GM03348 (cell line): ENCODE data around the gene ASAP2.

Source experiments
- DNase-seq: peaks from one replicate; pipeline ENCODE4 v3.0.0; 2012; ENCODE audit warnings: low spot score

Gene ASAP2

GRCh38 chr2:9205963-9206948 lies at the start of gene ASAP2:
Gene ASAP2, plus strand, starts transcription at chr2:9206812. Its CDS starts 293 bp downstream, at chr2:9207105.
- DNase-seq: peak; percentile 97

GRCh38 chr2:9158786-9159779 lies 47.5 kb upstream of the ASAP2 start:
- no peak for DNase-seq

GRCh38 chr2:9160732-9161131 lies 45.9 kb upstream of the ASAP2 start:
- DNase-seq: no peak

DNA sequence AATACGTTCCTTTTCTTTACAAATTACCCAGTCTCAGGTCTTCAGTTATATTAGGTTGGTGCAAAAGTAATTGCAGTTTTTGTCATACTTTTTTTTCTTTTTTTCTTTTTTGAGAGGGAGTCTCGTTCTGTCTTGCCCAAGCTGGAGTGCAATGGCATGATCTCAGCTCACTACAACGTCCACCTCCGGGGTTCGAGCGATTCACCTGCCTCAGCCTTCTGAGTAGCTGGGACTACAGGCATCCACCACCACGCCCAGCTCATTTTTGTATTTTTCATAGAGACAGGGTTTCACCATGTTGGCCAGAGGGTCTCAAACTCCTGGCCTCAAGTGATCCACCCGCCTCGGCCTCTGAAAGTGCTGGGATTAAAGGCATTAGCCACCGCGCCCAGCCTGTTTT lies 43.8 kb upstream of the ASAP2 start:
- DNase-seq: no peak

DNA sequence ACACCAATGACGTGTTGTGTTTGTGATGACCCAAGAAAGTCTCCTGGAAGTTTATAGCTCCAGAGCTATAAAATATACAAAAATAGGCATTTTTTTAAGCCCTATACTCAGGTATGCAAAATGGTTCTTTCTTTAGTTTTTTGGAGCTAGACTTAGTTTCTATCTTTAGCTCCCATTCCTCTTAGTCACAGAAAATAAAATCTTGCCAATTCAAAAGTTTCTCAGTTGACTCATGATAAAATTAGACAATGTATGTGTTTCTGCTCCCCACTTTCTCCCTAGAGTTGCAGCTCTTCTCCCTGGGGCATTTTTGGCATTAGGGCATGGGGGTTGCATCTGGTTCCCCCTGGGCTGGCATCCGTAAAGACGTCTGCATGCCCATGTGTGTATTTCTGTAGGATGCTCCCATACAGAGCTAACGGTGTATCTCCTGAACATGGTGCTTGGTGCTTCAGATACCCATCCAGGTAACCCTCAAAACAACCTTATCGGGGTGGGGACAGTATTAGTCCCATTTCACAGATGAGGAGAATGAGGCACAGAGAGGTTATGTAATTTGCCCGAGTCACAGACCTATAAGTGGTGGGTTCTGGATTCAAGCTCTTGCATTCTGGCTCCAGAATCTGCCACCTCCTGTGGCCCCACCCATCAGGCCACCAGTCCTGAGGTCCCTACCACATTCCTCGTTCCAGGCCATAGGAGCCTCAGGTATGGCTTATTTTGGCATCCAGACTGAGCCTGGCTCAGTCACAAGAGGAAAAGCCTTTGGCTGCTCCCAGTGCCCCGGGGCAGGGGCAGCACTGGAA lies 43.1 kb upstream of the ASAP2 start:
- DNase-seq: peak; percentile 71

DNA sequence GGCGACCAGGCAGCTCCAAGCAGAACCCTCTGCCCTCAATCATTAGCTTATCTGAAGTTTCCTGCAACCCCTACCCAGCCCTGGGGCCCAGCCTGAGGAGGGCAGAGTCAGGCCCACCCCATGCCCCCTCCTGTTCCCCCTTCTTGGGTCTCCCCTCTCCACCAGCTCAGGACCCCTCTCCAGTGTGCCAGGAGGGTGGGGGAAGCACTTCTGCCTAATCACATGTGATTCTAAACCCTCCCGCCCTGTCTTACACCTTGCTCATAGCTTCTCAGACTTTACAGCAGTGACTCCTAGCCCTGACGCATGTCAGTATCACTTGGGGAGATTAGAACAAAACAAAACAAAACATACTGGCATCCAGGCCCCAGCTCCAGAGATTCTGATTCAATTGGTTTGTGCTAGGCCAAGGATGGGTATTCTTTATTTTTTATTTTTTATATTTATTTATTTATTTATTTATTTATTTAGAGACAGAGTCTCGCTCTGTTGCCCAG lies 42.5 kb upstream of the ASAP2 start:
- no peak for DNase-seq

GRCh38 chr2:9165625-9166024 lies 41.0 kb upstream of the ASAP2 start:
- no peak for DNase-seq

- peak; percentile 40 for DNase-seq
These were observed 39.8 kb upstream of the ASAP2 start for GRCh38 chr2:9166579-9167377.

DNA sequence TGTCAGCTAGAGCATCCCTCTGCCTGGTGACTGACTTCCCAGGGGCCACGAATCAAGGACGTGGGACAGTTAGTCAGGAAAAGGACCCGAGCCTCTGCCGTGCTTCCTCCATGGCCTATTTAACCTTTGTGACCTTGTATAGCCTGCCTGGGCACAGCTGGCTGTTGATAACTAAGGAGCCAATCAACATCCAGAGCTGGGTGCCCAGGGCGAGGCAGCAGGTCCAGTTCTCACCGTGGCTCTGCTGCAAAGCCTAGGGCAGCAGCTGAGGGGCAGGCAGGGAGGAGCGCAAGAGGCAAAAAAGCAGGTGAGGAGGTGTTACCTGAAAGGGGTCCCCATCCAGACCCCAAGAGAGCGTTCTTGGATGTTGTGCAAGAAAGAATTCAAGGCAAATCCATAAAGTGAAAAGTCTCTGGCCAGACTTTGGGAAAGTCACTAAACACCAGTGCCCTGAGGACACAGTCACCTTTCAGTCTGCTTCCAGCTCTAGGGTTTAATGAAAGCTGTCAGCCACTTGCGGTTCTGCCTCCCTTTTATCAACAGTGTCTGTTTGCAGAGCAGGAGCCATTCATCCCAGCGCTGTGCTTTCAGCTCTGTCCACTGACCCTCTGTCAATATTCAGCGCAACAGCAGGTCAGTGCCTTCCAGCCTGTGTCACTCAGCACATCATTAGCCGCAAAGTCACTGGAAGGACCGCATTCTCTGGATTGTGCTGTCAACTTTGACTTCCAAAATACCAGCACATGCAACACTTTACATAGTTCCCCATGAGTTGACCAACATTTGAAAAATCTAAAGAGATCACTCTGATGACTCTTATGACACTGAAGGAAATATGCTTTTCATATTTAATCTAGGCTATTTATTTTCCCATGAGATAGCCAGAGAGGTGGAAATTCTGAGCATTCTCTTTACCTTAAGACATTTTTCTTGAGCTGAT lies 38.6 kb upstream of the ASAP2 start:
- no peak for DNase-seq

GRCh38 chr2:9168821-9169221 lies 37.8 kb upstream of the ASAP2 start:
- no peak for DNase-seq

DNA sequence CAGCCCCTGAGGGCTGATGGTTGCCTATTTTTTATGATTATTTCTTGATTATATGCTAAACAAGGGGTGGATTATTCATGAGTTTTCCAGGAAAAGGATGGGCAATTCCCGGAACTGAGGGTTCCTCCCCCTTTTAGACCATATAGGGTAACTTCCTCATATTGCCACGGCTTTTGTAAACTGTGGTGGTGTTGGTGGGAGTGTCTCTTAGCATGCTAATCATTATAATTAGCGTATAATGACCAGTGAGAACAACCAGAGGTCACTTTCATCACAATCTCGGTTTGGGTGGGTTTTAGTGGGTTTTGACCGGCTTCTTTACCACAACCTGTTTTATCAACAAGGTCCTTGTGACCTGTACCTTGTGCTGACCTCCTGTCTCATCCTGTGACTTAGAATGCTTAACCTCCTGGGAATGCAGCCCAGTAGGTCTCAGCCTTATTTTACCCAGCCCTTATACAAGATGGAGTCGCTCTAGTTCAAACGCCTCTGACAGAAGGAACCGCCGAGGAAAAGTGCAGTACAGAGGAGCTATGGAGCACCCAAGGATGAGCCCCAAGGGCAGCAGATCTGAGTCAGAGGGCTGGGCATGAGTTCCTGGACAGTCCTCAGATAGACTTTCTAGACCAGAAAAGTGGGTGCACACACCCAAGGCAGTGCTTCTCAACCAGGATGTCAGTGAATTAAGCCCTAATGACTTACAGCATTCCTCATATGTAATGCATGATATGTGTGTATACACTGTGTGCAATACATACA lies 37.1 kb upstream of the ASAP2 start:
- DNase-seq: no peak

DNA sequence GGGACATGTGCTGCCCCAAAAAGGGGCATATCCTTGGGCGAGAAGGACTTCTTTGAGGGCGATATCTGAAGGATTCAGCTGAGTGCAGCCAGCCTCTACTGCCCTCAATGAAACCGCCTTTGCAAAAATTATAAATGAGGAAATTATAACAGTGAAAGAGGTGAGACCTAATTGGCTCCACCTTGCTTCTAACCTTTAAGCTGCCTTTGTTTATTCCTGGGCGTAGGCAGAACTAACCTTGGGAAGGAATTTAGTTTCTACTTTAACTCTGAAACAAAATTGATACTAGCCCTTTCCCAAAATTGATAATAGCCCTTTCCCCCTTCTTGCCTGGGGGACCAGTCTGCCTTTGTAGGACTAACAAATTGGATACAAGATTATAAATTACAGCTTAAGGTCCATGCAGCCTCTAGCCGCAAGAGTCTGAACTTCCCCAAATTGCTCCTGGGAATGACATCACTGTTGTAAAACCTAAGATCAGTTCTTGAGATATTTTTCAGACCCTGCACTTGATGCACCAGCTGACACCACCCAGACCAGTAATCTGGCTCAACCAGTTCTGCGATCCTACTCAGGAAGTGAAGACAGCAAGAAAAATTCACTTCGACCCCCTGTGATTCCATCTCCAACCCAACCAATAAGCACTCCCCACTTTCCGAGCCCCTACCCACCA lies 36.0 kb upstream of the ASAP2 start:
- DNase-seq: no peak

DNA sequence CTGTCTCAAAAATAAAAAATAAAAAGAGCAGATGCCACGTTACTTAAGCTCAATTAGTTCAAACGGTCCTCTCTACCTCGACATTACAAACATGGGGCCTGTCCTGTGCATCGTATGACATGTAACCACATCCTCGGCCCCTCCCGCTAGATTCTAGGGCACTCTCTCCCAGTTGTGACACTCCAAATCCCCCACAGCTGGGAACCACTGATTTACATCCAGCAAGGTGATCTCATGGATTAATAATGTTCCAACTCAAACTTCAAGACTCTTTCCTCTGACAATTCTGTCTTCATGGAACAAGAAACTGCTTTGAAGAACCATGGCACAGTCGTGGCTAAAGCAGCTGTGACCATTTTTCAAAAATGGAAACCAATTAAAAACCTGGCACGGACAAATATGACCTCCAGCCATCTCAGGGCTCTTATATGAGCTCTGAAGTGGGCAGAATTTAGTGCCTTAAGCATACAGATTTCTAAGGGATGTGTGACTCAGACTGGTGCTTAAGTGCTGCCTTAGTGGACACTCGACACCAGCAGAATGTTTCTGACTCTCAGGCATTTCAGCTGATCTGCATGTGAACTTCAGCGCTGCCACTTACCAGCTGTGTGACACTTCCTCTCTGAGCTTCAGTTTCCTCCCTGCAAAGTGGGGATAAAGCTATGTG lies 31.7 kb upstream of the ASAP2 start:
- DNase-seq: peak; percentile 59

DNA sequence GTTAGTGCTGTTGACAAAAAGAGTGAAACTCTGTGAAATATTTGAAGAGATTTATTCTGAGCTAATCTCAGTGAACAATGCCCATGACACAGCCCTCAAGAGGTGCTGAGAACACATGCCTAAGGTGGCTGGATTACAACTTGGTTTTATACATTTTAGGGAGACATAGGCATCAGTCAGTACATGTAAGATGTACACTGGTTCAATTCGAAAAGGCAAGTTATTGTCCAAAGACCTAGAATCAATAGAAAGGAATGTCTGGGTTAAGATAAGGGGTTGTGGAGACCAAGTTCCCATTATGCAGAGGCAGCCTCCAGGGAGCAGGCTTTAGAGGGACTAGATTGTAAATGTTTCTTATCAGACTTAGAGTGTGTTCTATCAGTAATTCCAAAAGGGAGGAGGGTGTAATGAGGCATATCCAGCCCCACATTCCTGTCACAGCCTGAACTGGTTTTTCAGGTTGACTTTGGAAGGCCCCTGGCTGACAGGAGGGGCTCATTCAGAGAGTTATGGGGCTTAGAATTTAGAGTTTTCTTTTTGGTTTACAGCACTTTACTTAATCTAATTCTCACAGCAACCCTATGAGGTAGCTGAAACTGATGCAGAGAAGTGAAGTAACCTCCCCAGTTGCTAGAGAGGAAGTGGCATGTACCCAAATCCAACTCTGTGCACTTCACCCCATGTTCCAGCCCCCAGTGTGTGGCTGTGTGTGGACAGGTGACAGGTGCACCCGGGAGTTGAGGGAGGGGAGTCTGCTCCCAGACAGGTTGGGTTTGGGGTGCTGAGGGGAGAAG lies 28.3 kb upstream of the ASAP2 start:
- DNase-seq: no peak

GRCh38 chr2:9178904-9179571 lies 27.6 kb upstream of the ASAP2 start:
- peak; percentile 75 for DNase-seq

DNA sequence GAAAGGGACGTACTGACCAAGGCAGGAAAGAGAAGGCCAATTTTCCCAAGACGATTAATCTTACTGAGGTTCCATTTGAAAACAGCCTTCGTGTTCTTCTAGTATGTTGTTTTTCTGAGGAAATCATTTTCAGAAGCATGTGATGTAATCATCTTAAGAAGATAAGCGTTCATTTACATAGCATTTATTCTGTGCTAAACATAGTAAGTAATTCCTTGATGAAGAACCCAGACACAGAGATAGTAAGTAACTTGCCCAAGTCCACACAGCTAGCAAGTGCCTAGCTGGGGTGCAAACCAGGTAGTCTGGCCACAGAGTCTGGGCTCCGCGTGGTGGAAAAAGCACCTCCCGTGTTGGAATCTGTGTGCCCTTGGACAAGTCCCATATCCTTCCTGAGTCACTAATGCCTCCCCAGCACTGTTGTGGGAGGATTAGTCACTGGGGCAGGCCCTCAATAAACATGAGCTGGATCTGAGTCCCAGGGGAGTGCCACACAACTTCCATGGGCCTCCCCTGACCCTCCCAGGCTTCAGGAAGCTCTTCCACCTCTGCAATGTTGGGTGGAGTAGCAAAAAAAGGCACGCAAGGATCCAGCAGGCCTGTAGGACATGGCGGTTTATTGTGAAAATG lies 26.9 kb upstream of the ASAP2 start:
- peak; percentile 91 for DNase-seq
